ENCODE results near the gene KCNIP4. TPM values are rescaled to one million over a fixed set of nuclear protein-coding genes. Genes with fewer than 3 reads are reported as not detected.

KCNIP4 gene
- total and polyA plus RNA-seq, 2 experiments from 2014 or later: 0.14 to 0.63 TPM

DNA sequence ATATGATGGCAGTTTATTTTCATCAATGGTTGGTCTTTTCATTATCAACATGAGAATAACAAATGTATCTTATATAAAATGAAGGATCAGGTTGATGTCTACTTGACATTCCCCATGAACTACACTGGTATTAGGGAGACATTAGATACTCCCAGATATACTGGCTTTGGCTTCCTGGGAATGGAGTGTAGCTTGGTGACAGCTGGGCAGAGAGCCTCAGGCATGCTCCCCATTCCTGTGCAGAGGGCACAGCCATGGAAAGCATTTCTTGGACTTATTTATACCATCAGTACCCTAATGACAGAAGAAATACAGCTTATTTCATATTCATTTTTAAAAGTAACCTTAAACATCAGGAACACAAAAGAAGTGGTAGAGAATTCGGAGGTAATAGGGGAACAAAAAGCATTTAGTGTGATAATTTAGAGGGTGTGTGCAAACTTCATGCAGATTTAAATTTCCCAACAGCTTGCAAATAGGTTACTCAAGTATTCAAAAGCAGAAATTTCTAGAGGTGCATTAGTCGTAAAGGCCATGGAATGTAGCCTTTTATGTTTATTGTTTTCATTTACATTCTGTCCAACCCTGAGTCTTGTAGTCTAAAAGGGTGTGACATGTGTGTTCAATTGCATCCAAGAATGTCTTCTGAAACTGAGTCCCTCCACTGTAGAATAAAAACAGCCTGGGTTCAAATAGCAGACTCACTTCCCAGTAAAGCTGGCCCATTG is 573.8 kb downstream of the KCNIP4 start (continued):
- TF ChIP-seq, protein P1, sequence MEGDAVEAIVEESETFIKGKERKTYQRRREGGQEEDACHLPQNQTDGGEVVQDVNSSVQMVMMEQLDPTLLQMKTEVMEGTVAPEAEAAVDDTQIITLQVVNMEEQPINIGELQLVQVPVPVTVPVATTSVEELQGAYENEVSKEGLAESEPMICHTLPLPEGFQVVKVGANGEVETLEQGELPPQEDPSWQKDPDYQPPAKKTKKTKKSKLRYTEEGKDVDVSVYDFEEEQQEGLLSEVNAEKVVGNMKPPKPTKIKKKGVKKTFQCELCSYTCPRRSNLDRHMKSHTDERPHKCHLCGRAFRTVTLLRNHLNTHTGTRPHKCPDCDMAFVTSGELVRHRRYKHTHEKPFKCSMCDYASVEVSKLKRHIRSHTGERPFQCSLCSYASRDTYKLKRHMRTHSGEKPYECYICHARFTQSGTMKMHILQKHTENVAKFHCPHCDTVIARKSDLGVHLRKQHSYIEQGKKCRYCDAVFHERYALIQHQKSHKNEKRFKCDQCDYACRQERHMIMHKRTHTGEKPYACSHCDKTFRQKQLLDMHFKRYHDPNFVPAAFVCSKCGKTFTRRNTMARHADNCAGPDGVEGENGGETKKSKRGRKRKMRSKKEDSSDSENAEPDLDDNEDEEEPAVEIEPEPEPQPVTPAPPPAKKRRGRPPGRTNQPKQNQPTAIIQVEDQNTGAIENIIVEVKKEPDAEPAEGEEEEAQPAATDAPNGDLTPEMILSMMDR (conservative IDR thresholded peaks at IDR 0.05; ENCODE audit: low read depth in 2 of 2): no peak
- TF ChIP-seq ZNF331 (CRISPR knock-in tag; IDR thresholded peaks at IDR 0.05; ENCODE audit: low read depth) (no peak), JUNB (IDR thresholded peaks at IDR 0.05; ENCODE audit: unreplicated experiment) (no peak), EZH2 (IDR thresholded peaks at IDR 0.05; ENCODE audit: low read depth, unreplicated experiment) (no peak), POLR2AphosphoS5 (IDR thresholded peaks at IDR 0.05; ENCODE audit: low read depth) (no peak), NANOG (IDR thresholded peaks at IDR 0.05; ENCODE audit: borderline replicate concordance) (no peak), CREB1 (CRISPR knock-in tag; IDR thresholded peaks at IDR 0.05; ENCODE audit: low read depth) (no peak), EZH2phosphoT487 (IDR thresholded peaks at IDR 0.05; ENCODE audit: unreplicated experiment) (no peak), ZNF114 (CRISPR knock-in tag; IDR thresholded peaks at IDR 0.05) (no peak)
- TF ChIP-seq, protein P2, sequence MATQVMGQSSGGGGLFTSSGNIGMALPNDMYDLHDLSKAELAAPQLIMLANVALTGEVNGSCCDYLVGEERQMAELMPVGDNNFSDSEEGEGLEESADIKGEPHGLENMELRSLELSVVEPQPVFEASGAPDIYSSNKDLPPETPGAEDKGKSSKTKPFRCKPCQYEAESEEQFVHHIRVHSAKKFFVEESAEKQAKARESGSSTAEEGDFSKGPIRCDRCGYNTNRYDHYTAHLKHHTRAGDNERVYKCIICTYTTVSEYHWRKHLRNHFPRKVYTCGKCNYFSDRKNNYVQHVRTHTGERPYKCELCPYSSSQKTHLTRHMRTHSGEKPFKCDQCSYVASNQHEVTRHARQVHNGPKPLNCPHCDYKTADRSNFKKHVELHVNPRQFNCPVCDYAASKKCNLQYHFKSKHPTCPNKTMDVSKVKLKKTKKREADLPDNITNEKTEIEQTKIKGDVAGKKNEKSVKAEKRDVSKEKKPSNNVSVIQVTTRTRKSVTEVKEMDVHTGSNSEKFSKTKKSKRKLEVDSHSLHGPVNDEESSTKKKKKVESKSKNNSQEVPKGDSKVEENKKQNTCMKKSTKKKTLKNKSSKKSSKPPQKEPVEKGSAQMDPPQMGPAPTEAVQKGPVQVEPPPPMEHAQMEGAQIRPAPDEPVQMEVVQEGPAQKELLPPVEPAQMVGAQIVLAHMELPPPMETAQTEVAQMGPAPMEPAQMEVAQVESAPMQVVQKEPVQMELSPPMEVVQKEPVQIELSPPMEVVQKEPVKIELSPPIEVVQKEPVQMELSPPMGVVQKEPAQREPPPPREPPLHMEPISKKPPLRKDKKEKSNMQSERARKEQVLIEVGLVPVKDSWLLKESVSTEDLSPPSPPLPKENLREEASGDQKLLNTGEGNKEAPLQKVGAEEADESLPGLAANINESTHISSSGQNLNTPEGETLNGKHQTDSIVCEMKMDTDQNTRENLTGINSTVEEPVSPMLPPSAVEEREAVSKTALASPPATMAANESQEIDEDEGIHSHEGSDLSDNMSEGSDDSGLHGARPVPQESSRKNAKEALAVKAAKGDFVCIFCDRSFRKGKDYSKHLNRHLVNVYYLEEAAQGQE (IDR thresholded peaks at IDR 0.05; ENCODE audit: unreplicated experiment): no peak
- TF ChIP-seq, protein P3, sequence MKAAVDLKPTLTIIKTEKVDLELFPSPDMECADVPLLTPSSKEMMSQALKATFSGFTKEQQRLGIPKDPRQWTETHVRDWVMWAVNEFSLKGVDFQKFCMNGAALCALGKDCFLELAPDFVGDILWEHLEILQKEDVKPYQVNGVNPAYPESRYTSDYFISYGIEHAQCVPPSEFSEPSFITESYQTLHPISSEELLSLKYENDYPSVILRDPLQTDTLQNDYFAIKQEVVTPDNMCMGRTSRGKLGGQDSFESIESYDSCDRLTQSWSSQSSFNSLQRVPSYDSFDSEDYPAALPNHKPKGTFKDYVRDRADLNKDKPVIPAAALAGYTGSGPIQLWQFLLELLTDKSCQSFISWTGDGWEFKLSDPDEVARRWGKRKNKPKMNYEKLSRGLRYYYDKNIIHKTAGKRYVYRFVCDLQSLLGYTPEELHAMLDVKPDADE (IDR thresholded peaks at IDR 0.05): no peak

DNA sequence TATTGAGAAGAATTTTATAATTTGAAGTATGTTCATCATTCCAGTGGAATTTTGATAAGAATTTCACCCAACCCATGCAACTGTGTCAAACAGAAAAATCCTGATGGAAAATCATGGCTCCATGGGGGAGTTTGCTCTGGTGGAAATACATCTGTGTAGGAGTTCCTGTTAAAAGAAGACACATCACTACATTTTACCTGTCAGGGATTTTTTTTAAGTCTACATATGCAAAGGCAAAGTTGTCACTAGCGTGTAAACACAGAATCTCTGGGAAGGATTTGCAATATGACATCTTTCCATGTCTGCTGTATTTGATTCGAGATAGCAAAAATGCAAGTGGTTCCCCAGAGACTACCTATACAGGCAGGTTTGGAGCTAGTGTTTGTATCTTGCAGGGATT is 581.0 kb downstream of the KCNIP4 start:
- H3K4me3 Mint-ChIP-seq: no peak overlapping the region
- H3K9me2 ChIP-seq (ENCODE audit: insufficient read depth): no peaks in the 10 kb centered on the region
- H3K4me3 ChIP-seq: no peak overlapping the region
- ATAC-seq (no peak), DNase-seq (ENCODE audit: low spot score) (no peak)
- H3K4me1 ChIP-seq (ENCODE audit: insufficient read depth): peaks cover 16% of the 10 kb centered on the region
- H3K27me3 ChIP-seq (ENCODE audit: insufficient read depth): no peaks in the 10 kb centered on the region
- H4K20me1 ChIP-seq (replicated peaks; ENCODE audit: insufficient read depth): no peaks in the 10 kb centered on the region
- no peaks in the 10 kb centered on the region for H3K27me3 Mint-ChIP-seq (ENCODE audit: insufficient read depth, low read depth, poor library complexity)
- H3K36me3 Mint-ChIP-seq (ENCODE audit: low read depth): no peaks in the 10 kb centered on the region
- H2AFZ ChIP-seq: no peak overlapping the region
- H3K36me3 ChIP-seq (ENCODE audit: insufficient read depth): no peaks in the 10 kb centered on the region
- no peaks in the 10 kb centered on the region for H3F3A ChIP-seq (replicated peaks; ENCODE audit: low read depth)
- H3K27ac ChIP-seq (ENCODE audit: low read depth): no peak overlapping the region
- H3K9me3 Mint-ChIP-seq: no peaks in the 10 kb centered on the region
- peaks cover 17% of the 10 kb centered on the region; the same call in 2 of the 3 replicates for H3K4me1 Mint-ChIP-seq
- H3K27ac Mint-ChIP-seq: no peak overlapping the region
- H3K79me2 ChIP-seq (replicated peaks; ENCODE audit: insufficient read depth): no peaks in the 10 kb centered on the region
- H3K4me2 ChIP-seq: no peak overlapping the region
- TF ChIP-seq CREB1 (CRISPR knock-in tag; IDR thresholded peaks at IDR 0.05; ENCODE audit: low read depth) (no peak), STAT1 (IDR thresholded peaks at IDR 0.05; ENCODE audit: unreplicated experiment) (no peak), POLR2AphosphoS5 (IDR thresholded peaks at IDR 0.05; ENCODE audit: low read depth) (no peak)
- TF ChIP-seq, protein P4, sequence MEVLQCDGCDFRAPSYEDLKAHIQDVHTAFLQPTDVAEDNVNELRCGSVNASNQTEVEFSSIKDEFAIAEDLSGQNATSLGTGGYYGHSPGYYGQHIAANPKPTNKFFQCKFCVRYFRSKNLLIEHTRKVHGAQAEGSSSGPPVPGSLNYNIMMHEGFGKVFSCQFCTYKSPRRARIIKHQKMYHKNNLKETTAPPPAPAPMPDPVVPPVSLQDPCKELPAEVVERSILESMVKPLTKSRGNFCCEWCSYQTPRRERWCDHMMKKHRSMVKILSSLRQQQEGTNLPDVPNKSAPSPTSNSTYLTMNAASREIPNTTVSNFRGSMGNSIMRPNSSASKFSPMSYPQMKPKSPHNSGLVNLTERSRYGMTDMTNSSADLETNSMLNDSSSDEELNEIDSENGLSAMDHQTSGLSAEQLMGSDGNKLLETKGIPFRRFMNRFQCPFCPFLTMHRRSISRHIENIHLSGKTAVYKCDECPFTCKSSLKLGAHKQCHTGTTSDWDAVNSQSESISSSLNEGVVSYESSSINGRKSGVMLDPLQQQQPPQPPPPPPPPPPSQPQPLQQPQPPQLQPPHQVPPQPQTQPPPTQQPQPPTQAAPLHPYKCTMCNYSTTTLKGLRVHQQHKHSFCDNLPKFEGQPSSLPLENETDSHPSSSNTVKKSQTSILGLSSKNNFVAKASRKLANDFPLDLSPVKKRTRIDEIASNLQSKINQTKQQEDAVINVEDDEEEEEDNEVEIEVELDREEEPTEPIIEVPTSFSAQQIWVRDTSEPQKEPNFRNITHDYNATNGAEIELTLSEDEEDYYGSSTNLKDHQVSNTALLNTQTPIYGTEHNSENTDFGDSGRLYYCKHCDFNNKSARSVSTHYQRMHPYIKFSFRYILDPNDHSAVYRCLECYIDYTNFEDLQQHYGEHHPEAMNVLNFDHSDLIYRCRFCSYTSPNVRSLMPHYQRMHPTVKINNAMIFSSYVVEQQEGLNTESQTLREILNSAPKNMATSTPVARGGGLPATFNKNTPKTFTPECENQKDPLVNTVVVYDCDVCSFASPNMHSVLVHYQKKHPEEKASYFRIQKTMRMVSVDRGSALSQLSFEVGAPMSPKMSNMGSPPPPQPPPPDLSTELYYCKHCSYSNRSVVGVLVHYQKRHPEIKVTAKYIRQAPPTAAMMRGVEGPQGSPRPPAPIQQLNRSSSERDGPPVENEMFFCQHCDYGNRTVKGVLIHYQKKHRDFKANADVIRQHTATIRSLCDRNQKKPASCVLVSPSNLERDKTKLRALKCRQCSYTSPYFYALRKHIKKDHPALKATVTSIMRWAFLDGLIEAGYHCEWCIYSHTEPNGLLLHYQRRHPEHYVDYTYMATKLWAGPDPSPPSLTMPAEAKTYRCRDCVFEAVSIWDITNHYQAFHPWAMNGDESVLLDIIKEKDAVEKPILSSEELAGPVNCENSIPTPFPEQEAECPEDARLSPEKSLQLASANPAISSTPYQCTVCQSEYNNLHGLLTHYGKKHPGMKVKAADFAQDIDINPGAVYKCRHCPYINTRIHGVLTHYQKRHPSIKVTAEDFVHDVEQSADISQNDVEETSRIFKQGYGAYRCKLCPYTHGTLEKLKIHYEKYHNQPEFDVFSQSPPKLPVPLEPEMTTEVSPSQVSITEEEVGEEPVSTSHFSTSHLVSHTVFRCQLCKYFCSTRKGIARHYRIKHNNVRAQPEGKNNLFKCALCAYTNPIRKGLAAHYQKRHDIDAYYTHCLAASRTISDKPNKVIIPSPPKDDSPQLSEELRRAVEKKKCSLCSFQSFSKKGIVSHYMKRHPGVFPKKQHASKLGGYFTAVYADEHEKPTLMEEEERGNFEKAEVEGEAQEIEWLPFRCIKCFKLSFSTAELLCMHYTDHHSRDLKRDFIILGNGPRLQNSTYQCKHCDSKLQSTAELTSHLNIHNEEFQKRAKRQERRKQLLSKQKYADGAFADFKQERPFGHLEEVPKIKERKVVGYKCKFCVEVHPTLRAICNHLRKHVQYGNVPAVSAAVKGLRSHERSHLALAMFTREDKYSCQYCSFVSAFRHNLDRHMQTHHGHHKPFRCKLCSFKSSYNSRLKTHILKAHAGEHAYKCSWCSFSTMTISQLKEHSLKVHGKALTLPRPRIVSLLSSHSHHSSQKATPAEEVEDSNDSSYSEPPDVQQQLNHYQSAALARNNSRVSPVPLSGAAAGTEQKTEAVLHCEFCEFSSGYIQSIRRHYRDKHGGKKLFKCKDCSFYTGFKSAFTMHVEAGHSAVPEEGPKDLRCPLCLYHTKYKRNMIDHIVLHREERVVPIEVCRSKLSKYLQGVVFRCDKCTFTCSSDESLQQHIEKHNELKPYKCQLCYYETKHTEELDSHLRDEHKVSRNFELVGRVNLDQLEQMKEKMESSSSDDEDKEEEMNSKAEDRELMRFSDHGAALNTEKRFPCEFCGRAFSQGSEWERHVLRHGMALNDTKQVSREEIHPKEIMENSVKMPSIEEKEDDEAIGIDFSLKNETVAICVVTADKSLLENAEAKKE (CRISPR knock-in tag; IDR thresholded peaks at IDR 0.05): no peak
